Spleen (tissue), 11 donors: Measurements from ENCODE around the gene SELENOI. TPM values are rescaled to one million over a fixed set of nuclear protein-coding genes. Genes with fewer than 3 reads are reported as not detected.

Source experiments
- DNase-seq: peaks from one replicate; pipeline ENCODE4 v3.0.0-alpha.2; 2020
- H3K27ac ChIP-seq, 8 donors: fragments of 200-600 bp; sonication (generic) in 7 of 8; 1 replicate in 4 of 8; 2 replicates in 4 of 8; pipeline versions ENCODE4 v1.5.0 to v1.8.0; 2016 to 2021; ENCODE audit warnings: inconsistent platforms in 4 of 8, mild to moderate bottlenecking in 4 of 8, moderate library complexity in 1 of 8
- H3K27me3 ChIP-seq, 7 donors: fragments of 200-600 bp; sonication (generic) in 6 of 7; replicated peaks in 1 of 7; 1 replicate in 4 of 7; 2 replicates in 3 of 7; pipeline versions ENCODE4 v1.5.0 to v1.8.0; 2016 to 2021; ENCODE audit warnings: inconsistent platforms in 3 of 7, mild to moderate bottlenecking in 1 of 7
- H3K36me3 ChIP-seq, 6 donors: fragments of 200-600 bp; sonication (generic) in 5 of 6; 1 replicate in 4 of 6; 2 replicates in 2 of 6; pipeline versions ENCODE4 v1.5.0 to v1.8.0; 2016 to 2021; ENCODE audit warnings: inconsistent platforms in 2 of 6
- H3K4me1 ChIP-seq, 6 donors: fragments of 200-600 bp; sonication (generic) in 5 of 6; 1 replicate in 3 of 6; 2 replicates in 3 of 6; pipeline versions ENCODE4 v1.5.0 to v1.8.0; 2016 to 2021; ENCODE audit warnings: inconsistent platforms in 3 of 6
- H3K4me3 ChIP-seq, 8 donors: fragments of 200-600 bp; sonication (generic) in 7 of 8; 1 replicate in 4 of 8; 2 replicates in 4 of 8; pipeline versions ENCODE4 v1.5.0 to v1.8.0; 2016 to 2021; ENCODE audit warnings: inconsistent platforms in 4 of 8, mild to moderate bottlenecking in 4 of 8, moderate library complexity in 2 of 8
- H3K9me3 ChIP-seq, 8 donors: fragments of 200-600 bp; sonication (generic) in 7 of 8; 1 replicate in 4 of 8; 2 replicates in 4 of 8; pipeline versions ENCODE4 v1.5.0 to v1.8.0; 2016 to 2021; ENCODE audit warnings: inconsistent platforms in 4 of 8
- POLR2A ChIP-seq, 3 donors: fragments of 450-650 bp; IDR thresholded peaks; one replicate each; pipeline ENCODE4 v1.5.1; 2017; ENCODE audit warnings: antibody characterized with exemption in 3 of 3, mild to moderate bottlenecking in 1 of 3
- POLR2AphosphoS5 ChIP-seq, 3 donors: sonication (generic); formaldehyde crosslinking; IDR thresholded peaks; one replicate each; pipeline ENCODE4 v1.5.1; 2017; ENCODE audit warnings: antibody characterized with exemption in 3 of 3
- WGBS, 5 donors: extraction: QIAGEN DNeasy Blood & Tissue Kit in 3 of 5; methylation state at CpG; one replicate each; pipeline versions ENCODE4 v1.1.5 to v1.1.7; 2013 to 2018; 5-methylcytosine and 5-hydroxymethylcytosine counted together
- intact Hi-C: fragments of 100-400 bp; cut with DNase I; formaldehyde crosslinking; loops from one replicate; pipeline ENCODE4 v1.15.0; 2023; ENCODE audit warnings: low total_unique reads
- polyA plus RNA-seq, 3 donors: library from polyadenylated mRNA; stranded (reverse); fragments of 200-250 nt; gene quantifications; one replicate each; pipeline ENCODE4 v1.2.1, GENCODE V29; 2013
- total RNA-seq, 7 donors: library from RNA; depleted of rRNA in 3 of 7; stranded (reverse); fragments of >200 nt in 3 of 7; fragmentation: NEBNext Ultra II Directional in 4 of 7; extraction: Animal tissue kit (Norgen Biotek cat#: 25700) in 4 of 7; gene quantifications; one replicate each; pipeline versions ENCODE4 v1.1.0 to v1.2.1, GENCODE V29; 2016 to 2021
- TF ChIP-seq, protein P1 (sequence below), 11 experiments: fragments of 200-600 bp in 7 of 11; fragments of 450-650 bp in 4 of 11; sonication (generic) in 4 of 11; IDR thresholded peaks in 8 of 11; conservative IDR thresholded peaks in 3 of 11; 1 replicate in 7 of 11; 2 replicates in 4 of 11; pipeline versions ENCODE4 v1.4.0 to v1.8.0; 2016 to 2021; ENCODE audit warnings: antibody characterized with exemption in 11 of 11, inconsistent platforms in 4 of 11, mild to moderate bottlenecking in 1 of 11
- donor health status: healthy with polysubstance abuse.
- donor health status: DM: no; HTN: no; CAD: no; lungs with moderate emphysema.
- donor health status: DM: no; HTN: no; CAD: no.
- donor health status: Bipolar disorder and iron deficiency.
- donor health status: healthy.
- donor health status: DM: no; HTN: no; CAD: no.
- donor health status: DM: yes; HTN: yes; CAD: no.

Gene SELENOI
- total and polyA plus RNA-seq, 10 donors = 2.0 to 23.6 (median 16.4) TPM

DNA sequence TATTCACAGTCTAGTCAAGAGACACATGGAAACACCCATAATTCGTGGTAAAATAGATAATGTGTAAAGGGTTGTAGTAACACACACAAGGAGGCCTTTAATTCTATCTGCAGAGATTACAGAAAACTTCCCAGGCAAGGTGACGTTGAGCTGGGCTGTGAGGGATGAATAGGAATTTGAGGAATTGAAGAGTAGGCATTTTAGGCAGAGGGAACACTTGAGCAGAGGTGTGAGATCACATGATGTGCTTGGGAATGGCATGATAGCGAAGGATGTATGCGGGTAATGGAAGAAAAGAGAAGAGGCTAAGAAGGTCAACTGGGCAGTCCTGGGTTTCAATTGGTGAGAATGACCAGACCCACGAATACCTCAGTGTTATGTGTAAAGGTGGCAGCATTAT, 76.0 kb downstream of the SELENOI start:
- WGBS, 5 donors = 84 to 93% (median 91%) methylated on average over 5 of the region's 5 CpGs
- TF ChIP-seq POLR2A (IDR thresholded peaks at IDR 0.05) (no peak), POLR2AphosphoS5 (IDR thresholded peaks at IDR 0.05) (no peak)
- TF ChIP-seq, protein P1, sequence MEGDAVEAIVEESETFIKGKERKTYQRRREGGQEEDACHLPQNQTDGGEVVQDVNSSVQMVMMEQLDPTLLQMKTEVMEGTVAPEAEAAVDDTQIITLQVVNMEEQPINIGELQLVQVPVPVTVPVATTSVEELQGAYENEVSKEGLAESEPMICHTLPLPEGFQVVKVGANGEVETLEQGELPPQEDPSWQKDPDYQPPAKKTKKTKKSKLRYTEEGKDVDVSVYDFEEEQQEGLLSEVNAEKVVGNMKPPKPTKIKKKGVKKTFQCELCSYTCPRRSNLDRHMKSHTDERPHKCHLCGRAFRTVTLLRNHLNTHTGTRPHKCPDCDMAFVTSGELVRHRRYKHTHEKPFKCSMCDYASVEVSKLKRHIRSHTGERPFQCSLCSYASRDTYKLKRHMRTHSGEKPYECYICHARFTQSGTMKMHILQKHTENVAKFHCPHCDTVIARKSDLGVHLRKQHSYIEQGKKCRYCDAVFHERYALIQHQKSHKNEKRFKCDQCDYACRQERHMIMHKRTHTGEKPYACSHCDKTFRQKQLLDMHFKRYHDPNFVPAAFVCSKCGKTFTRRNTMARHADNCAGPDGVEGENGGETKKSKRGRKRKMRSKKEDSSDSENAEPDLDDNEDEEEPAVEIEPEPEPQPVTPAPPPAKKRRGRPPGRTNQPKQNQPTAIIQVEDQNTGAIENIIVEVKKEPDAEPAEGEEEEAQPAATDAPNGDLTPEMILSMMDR (IDR thresholded peaks at IDR 0.05 in 8 of 11, conservative IDR thresholded peaks at IDR 0.05 in 3 of 11) = no peak

GRCh38 chr2:26422947-26423629, 77.1 kb downstream of the SELENOI start:
- TF ChIP-seq POLR2A (IDR thresholded peaks at IDR 0.05) (no peak), POLR2AphosphoS5 (IDR thresholded peaks at IDR 0.05) (no peak)
- TF ChIP-seq, protein P1 (IDR thresholded peaks at IDR 0.05 in 8 of 11, conservative IDR thresholded peaks at IDR 0.05 in 3 of 11) = no peak
- Histone ChIP-seq H3K4me3 (no peak overlapping the region), H3K36me3 (no peaks in the 10 kb centered on the region), H3K27me3 (no peaks in the 10 kb centered on the region), H3K9me3 (peaks cover 0 to 4% (median 0%) of the 10 kb centered on the region in 8 donors), H3K4me1 (no peaks in the 10 kb centered on the region), H3K27ac (no peak overlapping the region)
- WGBS, 5 donors = 53 to 71% (median 61%) methylated on average over 9 of the region's 9 CpGs
- no peak for DNase-seq
- intact Hi-C loops = no loop called here

More for the DNA sequence above, 76.0 kb downstream of the SELENOI start:
- Histone ChIP-seq H3K36me3 (no peaks in the 10 kb centered on the region), H3K9me3 (peaks cover 0 to 4% (median 0%) of the 10 kb centered on the region in 8 donors), H3K4me1 (no peaks in the 10 kb centered on the region), H3K27me3 (no peaks in the 10 kb centered on the region), H3K4me3 (no peak overlapping the region), H3K27ac (no peak overlapping the region)
- no peak for DNase-seq
- intact Hi-C loops = no loop called here

GRCh38 chr2:26423750-26424149, 77.8 kb downstream of the SELENOI start:
- intact Hi-C loops = no loop called here
- no peaks in the 10 kb centered on the region for H3K36me3 ChIP-seq
- H3K27me3 ChIP-seq = no peaks in the 10 kb centered on the region
- H3K9me3 ChIP-seq = peaks cover 0 to 4% (median 0%) of the 10 kb centered on the region in 8 donors
- no peak for TF ChIP-seq POLR2AphosphoS5 (IDR thresholded peaks at IDR 0.05)
- TF ChIP-seq POLR2A (IDR thresholded peaks at IDR 0.05) = no peak
- TF ChIP-seq, protein P1 (IDR thresholded peaks at IDR 0.05 in 8 of 11, conservative IDR thresholded peaks at IDR 0.05 in 3 of 11) = no peak
- no peak overlapping the region for H3K27ac ChIP-seq
- H3K4me3 ChIP-seq = no peak overlapping the region
- no peaks in the 10 kb centered on the region for H3K4me1 ChIP-seq
- DNase-seq = no peak
- WGBS, 5 donors = 83 to 94% (median 84%) methylated on average over 9 of the region's 9 CpGs

- intact Hi-C loops = no loop called here
- TF ChIP-seq POLR2A (IDR thresholded peaks at IDR 0.05) (no peak), POLR2AphosphoS5 (IDR thresholded peaks at IDR 0.05) (no peak)
- TF ChIP-seq, protein P1 (IDR thresholded peaks at IDR 0.05 in 8 of 11, conservative IDR thresholded peaks at IDR 0.05 in 3 of 11) = no peak
Observed at GRCh38 chr2:26424221-26424620, 78.3 kb downstream of the SELENOI start.

More at GRCh38 chr2:26424221-26424620, 78.3 kb downstream of the SELENOI start:
- no peaks in the 10 kb centered on the region for H3K27me3 ChIP-seq
- DNase-seq = no peak
- no peak overlapping the region for H3K4me3 ChIP-seq
- no peak overlapping the region for H3K27ac ChIP-seq
- peaks cover 0 to 4% (median 0%) of the 10 kb centered on the region in 8 donors for H3K9me3 ChIP-seq
- 65 to 93% (median 87%) methylated on average over 3 of the region's 3 CpGs for WGBS, 5 donors
- H3K4me1 ChIP-seq = no peaks in the 10 kb centered on the region
- no peaks in the 10 kb centered on the region for H3K36me3 ChIP-seq
